ENCODE results near the gene BTG1.

DNA sequence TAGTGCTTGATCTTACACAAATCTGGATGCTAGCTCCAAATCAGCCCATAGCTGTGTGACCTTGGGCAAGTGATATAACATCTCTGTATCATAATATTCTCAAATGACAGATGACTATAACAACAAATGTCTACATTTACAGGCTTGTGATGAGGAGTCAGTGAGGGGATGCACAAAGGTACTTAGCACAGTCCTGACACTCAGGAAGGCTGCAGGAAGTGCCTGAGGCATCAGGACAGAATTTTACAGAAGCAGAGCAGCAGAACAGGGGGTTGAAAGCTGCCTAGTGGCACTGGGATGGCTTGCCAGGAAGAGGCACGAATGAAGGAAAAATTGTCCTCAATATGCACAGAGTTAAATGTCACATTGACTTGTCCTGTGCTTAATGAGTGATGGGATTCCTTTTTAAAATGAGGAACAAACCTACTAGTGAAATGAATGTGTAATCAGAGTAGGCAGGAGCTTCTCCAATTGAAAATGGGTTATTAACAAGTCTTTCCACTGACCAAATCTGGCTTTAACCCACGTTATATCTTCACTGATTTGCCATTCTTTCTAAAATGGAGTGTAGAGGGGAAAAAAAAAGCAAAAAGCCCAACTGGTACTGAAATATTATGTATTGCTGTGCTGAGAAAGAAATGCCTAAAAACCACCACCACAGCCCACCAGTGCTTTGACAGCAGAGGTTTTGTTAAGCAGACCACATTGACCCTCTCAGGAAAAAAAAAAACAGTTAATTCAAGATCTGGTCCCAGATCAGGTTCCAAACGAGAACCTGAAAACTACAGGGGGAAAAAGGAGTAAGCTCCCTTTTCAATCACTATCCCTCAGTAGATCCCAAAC is 11.6 kb downstream of the BTG1 start:
- TF ChIP-seq, protein P1, sequence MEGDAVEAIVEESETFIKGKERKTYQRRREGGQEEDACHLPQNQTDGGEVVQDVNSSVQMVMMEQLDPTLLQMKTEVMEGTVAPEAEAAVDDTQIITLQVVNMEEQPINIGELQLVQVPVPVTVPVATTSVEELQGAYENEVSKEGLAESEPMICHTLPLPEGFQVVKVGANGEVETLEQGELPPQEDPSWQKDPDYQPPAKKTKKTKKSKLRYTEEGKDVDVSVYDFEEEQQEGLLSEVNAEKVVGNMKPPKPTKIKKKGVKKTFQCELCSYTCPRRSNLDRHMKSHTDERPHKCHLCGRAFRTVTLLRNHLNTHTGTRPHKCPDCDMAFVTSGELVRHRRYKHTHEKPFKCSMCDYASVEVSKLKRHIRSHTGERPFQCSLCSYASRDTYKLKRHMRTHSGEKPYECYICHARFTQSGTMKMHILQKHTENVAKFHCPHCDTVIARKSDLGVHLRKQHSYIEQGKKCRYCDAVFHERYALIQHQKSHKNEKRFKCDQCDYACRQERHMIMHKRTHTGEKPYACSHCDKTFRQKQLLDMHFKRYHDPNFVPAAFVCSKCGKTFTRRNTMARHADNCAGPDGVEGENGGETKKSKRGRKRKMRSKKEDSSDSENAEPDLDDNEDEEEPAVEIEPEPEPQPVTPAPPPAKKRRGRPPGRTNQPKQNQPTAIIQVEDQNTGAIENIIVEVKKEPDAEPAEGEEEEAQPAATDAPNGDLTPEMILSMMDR (conservative IDR thresholded peaks at IDR 0.05; ENCODE audit: low read length): no peak
- no peak for TF ChIP-seq EZH2phosphoT487 (IDR thresholded peaks at IDR 0.05; ENCODE audit: borderline replicate concordance, low read depth, low read length)
